SHP77 treated with DMSO at 0.1 percent for 48 hours (cell line): ENCODE data around the gene CD244.
"Not testable (repeated sequence)": the region's sequence is repeated elsewhere in the genome, so short reads cannot be mapped to it uniquely, and the experiment has no call there.

Experiments
- DNase-seq: peaks from one replicate; lab custom pipeline; 2025; lab: John Stamatoyannopoulos, UW

The CD244 gene

DNA sequence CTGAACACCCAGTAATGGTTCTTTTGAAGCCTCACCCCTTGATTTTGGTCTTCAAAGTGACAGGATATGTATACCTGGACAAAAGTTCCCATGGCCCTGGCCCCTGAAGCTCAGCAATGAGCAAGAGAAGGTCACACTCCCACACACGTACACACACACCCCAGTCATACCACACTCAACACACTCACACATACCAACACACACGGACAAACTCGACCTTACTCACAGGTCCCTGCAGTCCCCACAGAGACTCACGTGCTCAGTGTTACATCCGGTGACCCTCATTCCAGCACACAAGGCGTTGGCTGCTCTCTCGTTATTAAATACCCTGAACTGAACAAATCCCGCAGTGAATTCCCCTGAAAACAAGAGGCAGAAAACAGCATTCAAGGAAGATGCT lies 16.4 kb upstream of the CD244 start:
- DNase-seq, result no peak

DNA sequence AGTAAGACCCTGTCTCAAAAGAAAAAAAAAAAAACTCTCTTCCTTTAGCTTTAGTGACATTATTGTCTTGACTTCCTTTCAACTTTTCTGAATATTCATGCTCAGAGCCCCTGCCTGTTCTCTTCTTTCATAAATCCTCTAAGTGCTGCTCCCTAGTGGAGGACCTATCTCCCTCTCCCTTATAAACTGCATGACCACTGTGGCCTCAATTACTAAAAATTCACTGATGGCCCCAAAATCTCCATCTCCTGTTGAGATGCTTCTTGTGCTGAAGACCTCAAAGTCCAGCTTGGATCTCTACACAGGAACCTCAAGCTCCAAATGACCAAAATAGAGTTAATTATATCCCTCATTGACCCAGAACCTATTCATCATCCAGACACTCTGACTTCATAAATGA lies 14.5 kb upstream of the CD244 start:
- no peak for DNase-seq

DNA sequence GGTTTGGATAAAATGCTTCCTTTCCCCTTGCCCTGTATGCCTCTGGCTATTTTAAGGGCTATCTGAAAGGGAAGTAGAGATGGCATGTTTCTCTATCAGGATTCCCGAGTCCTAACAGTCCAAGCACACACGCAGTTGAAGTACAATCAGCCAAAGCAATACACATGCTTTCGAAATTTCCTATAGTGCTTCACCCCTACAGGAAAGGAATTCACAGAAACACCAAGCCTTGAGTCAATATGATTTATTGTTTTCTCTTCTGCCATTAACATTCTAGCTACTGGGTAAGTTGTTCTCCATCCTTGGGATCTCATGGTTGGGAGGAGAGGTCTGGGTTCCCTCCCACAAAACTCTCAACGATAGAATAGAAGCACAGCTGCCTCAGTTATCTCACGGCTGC lies 13.6 kb upstream of the CD244 start:
- DNase-seq, result no peak

DNA sequence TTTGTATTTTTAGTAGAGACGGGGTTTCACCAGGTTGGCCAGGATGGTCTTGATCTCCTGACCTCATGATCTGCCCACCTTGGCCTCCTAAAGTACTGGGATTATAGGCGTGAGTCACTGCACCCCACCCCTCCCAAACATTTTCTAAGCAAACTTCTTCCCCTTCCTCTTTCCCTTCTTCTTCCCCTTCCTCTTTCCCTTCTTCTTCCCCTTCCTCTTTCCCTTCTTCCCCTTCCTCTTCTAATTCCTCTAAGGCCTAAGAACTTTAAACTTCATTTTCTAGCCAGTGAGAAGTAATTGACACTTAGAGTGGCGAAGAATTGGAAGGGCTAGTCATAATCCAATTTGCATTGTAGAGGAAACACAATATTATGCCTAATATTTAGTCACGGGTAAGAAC lies 12.9 kb upstream of the CD244 start:
- DNase-seq, result not testable (repeated sequence)

DNA sequence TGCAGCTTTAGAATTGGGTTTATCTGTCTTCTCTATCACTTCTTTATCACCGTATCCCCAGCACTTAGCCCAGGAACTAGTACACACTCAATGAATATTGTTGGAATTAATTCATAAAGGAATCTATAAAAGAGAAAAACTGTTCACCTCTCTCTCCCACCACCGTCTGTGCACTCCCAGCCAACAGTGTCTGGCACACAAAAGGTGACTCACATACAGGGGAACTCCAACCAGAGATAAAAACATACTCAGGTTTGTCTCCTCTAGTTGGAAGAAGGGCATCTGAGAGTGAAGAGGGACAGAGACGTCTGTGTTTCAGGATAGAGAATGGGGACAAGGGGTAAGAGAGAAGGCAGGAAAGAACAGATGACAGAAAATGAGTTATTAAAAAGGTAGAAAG lies 12.2 kb upstream of the CD244 start:
- no peak for DNase-seq

DNA sequence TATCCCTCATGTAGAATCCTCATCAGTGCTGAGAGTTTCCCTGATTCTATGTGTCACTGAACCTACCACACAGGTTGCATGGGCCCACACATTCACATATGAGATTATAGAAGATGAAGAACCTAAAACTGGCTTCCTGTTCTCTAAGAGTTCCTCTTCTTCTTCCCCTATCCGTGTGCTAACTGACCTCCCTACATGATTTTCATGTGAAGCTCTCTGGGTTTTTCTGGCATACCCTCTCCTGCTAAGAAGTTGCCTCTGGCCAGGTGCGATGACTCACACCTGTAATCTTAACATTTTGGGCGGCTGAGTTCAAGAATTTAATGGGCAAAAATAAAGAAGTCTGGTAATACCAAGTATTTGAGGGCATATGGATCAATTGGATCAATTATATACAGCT lies 5.5 kb upstream of the CD244 start:
- DNase-seq, result no peak

DNA sequence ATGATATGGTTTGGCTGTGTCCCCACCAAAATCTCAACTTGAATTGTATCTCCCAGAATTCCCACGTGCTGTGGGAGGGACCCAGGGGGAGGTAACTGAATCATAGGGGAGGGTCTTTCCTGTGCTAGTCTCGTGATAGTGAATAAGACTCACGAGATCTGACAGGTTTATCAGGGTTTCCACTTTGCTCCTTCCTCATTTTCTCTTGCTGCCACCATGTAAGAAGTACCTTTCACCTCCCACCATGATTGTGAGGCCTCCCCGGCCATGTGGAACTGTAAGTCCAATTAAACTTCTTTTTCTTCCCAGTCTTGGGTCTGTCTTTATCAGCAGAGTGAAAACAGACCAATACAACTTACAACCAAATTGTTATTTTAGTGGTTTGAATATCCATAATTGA lies 5.0 kb upstream of the CD244 start:
- DNase-seq, result not testable (repeated sequence)

DNA sequence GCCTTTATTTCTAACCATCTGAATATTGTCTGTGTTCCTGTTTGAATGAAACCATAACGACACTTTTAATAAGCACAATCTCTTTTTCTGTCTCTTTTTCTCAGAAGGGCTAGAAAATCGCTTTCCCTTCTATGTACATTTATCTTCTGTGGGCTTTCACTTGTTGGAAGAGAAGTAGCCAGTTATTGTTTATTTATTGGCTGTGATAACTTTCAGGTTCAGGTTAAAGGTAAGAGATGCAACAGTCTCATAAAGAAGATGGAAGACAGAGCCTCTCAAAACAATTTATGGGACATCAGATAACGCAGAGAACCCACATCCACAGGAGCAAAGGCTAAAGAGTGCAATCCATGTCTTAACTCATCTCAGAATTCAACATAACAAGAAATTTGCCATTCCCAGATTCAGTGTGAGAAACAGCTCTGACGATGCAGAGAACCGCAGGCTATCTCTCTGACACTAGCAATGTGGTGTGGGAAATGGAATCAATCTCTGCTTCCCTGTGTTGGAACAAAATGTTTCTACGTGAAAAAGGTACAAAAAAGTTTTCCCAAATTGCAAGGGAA lies 4.1 kb upstream of the CD244 start:
- DNase-seq, result no peak

DNA sequence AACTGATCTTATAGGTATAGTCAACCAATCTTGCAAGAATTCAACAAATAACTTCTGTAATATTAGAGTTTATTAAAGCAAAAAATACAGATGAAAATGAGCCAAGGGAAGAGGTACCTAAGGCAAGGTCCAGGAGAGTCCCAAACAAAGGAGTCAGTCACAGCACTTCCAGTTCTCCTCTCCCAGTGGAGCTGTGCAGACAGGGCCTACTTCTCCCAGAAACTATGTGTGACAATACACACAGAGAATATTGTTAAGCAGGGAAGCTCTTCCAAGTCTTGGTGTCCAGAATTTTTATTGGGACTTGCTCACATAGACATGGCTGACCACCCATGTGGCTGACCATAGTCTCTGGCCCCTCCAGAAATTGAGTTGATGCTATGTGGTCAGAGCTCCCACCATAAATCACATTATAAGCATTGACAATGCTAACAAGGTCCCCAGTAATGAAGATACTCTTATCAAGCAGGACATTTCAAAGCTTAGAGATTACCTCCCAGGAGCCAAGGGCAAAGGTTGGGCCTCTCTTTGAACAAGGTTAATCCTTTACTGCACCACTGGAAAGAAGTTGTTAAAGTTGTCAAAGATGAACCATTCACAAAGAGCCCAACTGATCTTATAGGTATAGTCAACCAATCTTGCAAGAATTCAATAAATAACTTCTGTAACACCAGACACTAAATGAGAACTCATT lies 3.5 kb upstream of the CD244 start:
- DNase-seq, result no peak

DNA sequence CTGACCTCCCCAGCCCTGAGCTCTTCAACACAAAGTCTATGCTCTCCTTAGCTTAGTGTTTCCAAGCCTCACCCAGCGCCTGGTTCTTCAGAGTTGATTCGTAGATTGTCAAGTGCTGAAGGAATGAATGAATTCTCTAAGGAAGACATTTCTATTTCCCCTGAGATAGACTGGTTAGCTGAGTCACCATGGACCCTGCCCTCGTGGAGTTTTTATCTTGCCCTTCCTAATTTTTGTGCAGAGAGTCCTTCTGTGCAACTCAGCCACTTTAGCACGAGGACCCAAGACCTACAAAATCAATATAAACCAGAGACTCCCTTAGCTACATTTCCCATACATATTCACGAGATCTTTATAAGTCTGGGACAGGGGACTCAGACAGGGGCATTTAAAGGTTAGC lies 2.6 kb upstream of the CD244 start:
- DNase-seq, result no peak

DNA sequence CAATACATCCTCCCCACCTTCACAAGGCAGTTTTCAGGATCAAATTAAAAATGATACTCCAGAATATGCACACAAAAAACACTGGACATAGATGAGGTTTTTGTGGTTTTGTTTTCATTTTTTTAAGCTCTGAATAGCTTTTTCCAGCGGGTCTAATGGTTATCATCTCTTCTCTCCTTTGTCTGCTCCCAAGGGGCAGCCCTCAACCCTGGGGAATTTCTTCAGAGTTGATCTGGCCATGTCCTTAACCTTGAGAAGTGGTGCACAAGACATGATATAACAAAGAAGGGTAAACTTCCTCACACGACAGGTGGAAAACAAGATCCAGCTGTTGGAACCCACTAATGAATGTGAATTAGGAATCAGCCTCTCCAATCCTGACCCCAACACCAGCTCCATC lies 1.5 kb upstream of the CD244 start:
- DNase-seq, result no peak

DNA sequence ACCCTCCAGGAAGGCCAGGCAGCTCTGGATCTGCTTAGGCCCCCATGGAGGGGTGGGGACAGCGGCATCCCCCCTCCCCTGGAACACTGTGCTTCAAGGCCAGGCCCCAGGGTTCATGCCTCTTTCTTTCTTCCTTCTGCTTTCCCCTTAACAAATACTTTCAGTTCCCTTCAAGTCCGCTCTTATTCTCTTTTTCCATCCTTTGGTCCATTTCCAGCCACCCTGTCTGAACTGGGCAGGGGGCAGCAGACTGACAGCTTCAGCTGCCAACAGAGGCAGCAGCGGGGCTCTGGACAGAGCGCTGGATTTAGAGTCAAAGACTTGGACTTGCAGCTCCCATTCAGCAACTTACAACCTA lies 1.1 kb upstream of the CD244 start:
- no peak for DNase-seq

DNA sequence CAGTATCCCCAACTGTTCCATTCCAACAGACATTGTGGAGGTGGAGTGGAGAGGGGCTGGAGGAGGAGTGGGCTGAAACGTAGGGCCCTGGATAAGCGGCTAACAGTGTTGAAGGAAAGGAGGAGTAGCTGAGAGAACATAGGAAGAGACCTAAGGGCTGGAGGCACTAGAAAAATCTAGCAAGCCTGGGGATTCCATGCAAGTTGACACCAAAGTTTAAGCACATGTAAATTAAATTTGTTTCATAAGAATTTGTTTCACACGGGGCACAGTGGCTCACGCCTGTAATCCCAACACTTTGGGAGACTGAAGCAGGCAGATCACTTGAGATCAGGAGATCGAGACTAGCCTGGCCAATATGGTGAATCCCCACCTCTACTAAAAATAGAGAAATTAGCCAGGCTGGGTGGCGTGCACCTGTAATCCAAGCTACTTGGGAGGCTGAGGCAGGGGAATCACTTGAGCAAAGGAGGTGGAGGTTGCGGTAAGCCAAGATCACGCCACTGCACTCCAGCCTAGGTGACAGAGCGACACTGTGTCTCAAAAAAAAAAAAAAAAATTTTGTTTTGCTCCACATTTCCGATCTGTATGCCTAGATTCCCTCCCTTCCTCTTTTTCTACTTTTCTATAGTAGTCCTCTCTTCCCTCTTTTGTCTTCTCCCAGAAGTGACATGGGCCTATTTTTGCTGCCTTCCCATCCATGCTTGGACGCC lies 530 bp upstream of the CD244 start:
- DNase-seq, result no peak

DNA sequence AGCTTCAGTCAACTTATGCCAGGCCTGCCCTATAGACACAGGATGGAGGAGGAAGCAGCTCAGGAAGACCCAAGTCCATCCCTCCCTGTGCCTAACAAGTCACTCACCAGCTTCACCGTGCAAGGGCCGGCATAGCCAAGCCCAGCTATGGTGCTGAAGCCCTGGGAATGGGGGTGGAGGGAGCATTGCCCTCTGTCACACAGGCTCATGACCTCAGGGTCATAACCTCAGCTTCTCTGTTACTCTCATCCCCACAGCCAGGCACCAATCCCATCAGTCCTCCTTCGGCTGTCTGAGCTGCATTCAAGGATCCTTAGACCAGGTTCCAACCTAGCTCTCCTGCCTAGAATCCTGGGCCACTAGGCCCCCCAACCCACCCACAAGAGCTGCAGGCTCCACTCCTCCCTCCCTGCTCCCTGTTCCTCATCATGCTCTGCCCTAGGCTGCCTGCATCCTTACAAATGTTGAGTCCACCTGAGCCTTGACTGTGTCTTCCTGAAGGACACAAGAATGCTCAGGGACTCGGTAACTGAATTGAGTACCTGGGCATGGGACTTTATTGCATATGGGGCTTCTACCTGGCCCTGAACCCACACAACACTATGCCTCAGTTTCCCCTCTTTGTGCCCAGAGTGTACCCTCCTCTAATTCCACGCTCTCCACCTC lies 1.7 kb downstream of the CD244 start:
- DNase-seq, result no peak

DNA sequence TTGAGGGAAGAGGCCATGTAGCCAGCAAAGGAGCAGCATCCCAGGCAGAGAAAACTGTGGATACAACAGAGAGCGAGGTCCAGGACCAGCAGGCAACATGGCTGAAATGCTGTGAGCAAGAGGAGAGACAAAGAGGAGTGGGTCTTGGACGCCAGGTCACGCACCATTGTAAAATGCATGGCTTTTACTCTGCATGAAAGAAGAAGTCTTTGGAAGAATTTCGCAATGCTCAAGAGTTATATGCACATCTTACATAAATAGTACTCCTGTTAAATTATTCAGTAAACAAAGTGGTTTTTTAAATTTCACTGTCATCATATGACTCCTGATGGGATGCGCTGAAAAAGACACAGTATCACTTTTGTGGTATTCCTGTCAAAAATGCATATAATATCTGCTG lies 3.5 kb downstream of the CD244 start:
- DNase-seq, result no peak

DNA sequence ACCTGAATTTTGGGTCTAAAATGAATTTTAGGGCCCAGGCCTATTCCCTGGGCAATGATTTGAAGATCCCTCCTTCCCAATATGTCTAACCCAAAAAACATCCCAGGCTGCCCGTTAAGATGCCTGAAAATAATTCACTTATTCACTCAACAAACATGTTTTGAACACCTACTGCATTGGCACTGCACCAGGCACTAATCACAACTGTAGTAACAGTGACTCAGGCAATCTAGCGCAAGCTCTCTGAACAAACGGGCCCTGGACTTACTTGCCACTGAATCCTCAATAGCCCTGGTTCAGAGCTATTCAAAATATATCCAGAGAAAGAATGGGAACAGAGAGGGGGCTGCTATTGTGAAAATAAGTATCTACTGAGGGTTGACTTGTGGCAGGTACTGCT lies 4.2 kb downstream of the CD244 start:
- no peak for DNase-seq

DNA sequence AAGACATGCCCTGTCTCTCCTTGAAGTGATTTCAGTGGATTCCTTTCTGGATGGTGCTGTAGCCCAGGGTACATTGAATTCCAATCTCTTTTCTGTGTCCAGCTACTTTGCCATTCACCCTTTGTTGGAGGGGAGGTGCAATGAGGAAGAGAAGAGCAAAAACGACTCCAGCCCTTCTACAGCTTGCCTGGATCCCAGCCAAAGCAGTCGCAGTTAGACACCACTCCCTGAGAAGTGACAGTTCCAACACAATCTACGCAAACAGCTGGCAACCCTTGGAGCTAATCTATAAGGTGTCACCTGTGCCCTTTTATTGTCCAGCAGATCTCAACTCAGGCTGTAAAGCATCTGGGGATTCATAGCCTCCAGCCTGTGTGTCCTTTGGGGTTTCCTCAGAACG lies 4.6 kb downstream of the CD244 start:
- DNase-seq, result no peak

DNA sequence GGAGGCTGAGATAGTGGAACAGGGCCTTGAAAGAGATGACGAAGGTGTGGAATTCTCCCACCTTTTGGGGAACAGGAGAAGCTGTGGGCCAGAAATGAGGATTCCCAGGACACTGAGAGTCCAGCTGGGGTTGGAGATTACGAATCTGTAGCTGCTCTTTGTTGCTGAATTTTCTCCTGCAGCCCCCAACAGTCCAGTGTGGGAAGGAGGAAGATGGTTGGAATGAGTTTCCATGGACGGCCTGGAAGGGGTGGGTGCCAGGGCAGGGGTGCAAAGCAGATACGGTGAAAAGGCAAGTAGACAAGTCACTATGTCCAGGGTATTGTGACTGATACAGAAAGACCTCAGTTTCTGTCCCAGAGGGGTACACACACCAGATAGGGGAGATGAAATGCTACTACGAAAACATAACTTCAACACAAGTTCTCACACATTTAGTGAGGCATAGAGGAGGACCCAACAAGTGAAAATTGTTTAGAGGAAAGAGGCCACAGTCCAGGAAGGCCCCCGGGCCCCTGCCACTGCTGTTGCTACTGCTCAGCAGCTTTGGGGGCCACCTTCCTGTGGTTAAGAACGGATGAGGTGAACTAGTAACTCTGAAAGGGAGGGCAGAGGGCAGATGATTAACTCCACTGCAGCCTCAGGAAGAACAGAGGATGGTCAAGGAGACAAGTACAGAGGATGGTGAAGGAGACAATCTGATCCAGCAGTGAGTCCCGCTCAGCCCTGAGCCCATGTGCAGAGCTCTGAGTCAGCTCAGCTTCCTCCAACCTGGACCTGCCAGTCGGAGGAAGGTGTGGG lies 7.3 kb downstream of the CD244 start:
- no peak for DNase-seq

DNA sequence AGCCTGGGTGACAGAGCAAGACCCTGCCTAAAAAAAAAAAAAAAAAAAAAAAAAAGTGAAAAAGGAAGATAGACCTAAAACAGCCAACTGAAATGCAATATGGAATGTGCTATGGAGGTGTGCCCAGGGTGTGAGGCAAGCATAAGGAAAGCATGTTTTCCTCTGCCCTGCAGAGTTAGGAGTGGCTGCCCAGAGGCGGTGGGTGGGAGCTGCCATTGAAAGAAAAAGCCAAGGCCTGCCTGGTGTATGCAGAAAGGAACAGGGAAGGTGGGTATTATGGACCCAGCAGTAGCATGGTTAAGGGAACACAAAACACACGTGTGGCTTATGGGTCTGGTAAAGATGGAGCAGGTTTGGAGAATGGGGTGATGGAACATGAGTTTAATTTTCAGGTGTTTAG lies 8.9 kb downstream of the CD244 start:
- DNase-seq, result no peak

DNA sequence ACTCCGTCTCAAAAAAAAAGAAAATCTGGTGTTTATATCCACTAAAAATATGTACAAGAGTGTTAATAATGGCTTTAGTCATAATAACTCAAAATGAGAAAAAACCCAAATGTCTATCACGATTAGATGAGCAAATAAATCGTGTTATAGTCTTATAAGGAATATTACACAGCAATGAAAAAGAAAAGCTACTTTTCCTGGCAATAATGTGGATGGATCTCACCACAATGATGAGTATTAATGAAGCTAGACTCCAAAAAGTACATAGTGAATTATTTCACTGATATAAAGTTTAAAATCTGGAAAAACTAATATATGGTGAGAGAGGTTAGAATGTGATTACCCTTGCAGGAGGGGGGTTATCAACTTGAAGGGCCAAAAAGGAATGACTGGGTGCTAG lies 9.7 kb downstream of the CD244 start:
- no peak for DNase-seq

DNA sequence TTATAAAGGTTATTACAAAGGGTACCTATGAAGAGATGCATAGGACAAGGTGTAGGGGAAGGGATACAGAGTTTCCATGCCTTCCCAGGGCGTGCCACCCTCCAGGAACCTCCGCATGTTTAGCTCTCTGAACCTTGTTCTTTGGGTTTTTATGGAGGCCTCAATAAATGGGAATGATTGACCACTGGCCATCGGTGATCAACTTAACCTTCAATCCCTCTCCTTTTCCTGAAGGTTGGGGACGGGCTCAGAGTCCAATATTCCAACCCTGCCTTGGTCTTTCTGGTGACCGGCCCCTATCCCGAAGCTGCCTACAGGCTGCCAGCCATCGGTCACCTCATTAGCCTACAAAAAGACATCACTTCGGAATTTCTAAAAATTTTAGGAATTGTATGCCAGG lies 11.7 kb downstream of the CD244 start:
- DNase-seq, result no peak

DNA sequence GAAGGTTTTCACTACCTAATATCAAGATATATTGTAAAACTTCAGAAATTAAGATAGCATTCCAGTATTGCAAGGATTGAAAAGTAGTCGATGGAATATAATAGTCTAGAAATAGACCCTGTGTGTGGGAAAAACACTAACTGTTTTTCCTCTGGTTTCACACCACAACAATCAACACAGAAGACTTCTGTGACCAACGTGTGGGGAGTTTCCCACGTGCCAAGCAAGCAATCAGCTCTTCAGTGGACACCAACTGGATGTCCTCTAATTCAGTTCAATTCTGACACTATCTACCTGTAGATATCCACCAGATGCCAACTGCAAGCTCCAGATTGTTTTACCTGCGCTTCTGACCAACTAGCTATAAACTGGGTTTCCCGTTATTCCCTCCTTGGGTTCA lies 12.1 kb downstream of the CD244 start:
- no peak for DNase-seq
